Lower leg skin (tissue), 3 donors: Measurements from ENCODE around the gene OR1F1.

Experiments used
- POLR2A ChIP-seq, 2 donors: fragments of 450-650 bp; IDR thresholded peaks; one replicate each; pipeline ENCODE4 v1.6.1; 2016 to 2017; ENCODE audit warnings: antibody characterized with exemption in 2 of 2, mild to moderate bottlenecking in 1 of 2, moderate library complexity in 1 of 2
- TF ChIP-seq, protein P1 (sequence below), 3 donors: fragments of 450-650 bp; IDR thresholded peaks; one replicate each; pipeline ENCODE4 v1.5.1; 2016; ENCODE audit warnings: antibody characterized with exemption in 3 of 3, mild to moderate bottlenecking in 3 of 3, moderate library complexity in 2 of 3

DNA sequence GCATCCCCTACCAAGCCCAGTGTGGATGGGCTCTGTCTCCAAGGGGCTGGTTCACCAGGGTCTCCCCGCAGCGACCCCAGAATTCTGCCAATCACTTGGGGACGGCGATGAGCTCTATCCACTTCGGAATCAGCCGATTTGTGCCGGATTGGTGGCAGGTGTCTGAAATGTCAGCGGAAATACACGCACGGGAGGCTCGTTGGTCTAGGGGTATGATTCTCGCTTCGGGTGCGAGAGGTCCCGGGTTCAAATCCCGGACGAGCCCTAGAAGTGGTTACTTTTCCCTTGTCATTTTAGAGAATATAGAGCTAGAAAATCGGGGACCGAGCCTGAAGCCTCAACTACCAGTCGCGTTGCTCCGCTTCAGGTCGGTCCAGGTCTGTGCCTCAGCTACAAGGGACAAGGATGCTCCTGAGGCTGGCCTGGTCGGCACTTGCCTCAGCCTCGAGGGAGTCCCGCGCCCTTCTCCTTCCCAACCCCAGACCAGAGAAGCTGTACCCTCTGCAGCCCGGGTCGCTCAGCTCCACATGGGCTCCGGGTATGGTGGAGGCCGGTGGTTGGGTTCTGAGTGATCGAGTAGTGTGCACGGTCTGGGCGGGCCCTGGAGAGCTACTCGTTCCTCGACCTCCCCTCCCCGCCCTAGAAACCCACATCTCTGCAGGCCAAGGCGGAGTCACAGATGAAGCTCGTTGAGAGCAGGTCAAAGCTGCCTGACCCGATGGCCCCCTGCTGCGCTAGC is 16.0 kb upstream of the OR1F1 start:
- TF ChIP-seq, protein P1, sequence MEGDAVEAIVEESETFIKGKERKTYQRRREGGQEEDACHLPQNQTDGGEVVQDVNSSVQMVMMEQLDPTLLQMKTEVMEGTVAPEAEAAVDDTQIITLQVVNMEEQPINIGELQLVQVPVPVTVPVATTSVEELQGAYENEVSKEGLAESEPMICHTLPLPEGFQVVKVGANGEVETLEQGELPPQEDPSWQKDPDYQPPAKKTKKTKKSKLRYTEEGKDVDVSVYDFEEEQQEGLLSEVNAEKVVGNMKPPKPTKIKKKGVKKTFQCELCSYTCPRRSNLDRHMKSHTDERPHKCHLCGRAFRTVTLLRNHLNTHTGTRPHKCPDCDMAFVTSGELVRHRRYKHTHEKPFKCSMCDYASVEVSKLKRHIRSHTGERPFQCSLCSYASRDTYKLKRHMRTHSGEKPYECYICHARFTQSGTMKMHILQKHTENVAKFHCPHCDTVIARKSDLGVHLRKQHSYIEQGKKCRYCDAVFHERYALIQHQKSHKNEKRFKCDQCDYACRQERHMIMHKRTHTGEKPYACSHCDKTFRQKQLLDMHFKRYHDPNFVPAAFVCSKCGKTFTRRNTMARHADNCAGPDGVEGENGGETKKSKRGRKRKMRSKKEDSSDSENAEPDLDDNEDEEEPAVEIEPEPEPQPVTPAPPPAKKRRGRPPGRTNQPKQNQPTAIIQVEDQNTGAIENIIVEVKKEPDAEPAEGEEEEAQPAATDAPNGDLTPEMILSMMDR (IDR thresholded peaks at IDR 0.05): no peak
- TF ChIP-seq POLR2A (IDR thresholded peaks at IDR 0.05): no peak
